ENCODE data around the gene BRD4.

BRD4 gene

GRCh38 chr19:15358918-15359317 is 26.6 kb upstream of the BRD4 start:
- no peaks in the 10 kb centered on the region for H3K27me3 ChIP-seq (ENCODE audit: control insufficient read depth, low read length)
- peaks cover 64% of the 10 kb centered on the region for H3K36me3 ChIP-seq (ENCODE audit: control insufficient read depth, low read length)
- no peak overlapping the region for H3K4me2 ChIP-seq (ENCODE audit: low read length)
- H3K79me2 ChIP-seq (ENCODE audit: control insufficient read depth, low read length): no peaks in the 10 kb centered on the region
- H4K20me1 ChIP-seq (ENCODE audit: control insufficient read depth, insufficient read depth, low read depth, low read length): no peaks in the 10 kb centered on the region
- H3K4me1 ChIP-seq (ENCODE audit: control insufficient read depth, low read length): no peaks in the 10 kb centered on the region
- no peak overlapping the region for H3K27ac ChIP-seq (ENCODE audit: low read depth, low read length)
- TF ChIP-seq, protein P1, sequence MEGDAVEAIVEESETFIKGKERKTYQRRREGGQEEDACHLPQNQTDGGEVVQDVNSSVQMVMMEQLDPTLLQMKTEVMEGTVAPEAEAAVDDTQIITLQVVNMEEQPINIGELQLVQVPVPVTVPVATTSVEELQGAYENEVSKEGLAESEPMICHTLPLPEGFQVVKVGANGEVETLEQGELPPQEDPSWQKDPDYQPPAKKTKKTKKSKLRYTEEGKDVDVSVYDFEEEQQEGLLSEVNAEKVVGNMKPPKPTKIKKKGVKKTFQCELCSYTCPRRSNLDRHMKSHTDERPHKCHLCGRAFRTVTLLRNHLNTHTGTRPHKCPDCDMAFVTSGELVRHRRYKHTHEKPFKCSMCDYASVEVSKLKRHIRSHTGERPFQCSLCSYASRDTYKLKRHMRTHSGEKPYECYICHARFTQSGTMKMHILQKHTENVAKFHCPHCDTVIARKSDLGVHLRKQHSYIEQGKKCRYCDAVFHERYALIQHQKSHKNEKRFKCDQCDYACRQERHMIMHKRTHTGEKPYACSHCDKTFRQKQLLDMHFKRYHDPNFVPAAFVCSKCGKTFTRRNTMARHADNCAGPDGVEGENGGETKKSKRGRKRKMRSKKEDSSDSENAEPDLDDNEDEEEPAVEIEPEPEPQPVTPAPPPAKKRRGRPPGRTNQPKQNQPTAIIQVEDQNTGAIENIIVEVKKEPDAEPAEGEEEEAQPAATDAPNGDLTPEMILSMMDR (IDR thresholded peaks at IDR 0.05; ENCODE audit: low read depth, low read length, poor library complexity, severe bottlenecking): no peak
- TF ChIP-seq EZH2phosphoT487 (IDR thresholded peaks at IDR 0.05; ENCODE audit: borderline replicate concordance, low read length): no peak
- peaks cover 8% of the 10 kb centered on the region; the same call in 1 of the 2 replicates for H3F3A ChIP-seq (ENCODE audit: control insufficient read depth, insufficient read depth)
- H3K9me3 ChIP-seq (ENCODE audit: control insufficient read depth, insufficient read depth, low read length): no peaks in the 10 kb centered on the region
- no peaks in the 10 kb centered on the region for H3K9me2 ChIP-seq (replicated peaks; ENCODE audit: control insufficient read depth, low read length)
- H3K4me3 ChIP-seq (ENCODE audit: low read length): no peak overlapping the region

DNA sequence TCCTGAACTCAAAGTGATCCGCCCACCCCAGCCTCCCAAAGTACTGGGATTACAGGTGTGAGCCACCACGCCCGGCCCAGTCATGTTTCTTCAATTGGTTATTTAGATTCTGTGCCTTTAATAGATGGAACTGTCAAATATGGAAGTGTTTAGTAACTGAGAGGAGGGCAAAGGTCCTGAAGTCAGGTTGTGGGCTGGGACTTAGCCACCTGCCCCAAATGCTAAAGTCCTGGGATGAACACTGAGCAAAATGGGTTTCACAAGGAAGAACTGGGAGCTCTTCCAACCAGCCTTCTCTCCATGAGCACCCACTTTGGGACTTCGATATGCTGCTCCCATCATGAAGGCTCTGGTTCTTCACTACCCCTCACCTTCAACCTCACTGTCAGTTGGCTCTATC is 25.6 kb upstream of the BRD4 start:
- H3K4me3 ChIP-seq (ENCODE audit: low read length): no peak overlapping the region
- H3K36me3 ChIP-seq (ENCODE audit: control insufficient read depth, low read length): peaks cover 69% of the 10 kb centered on the region
- no peak overlapping the region for H3K27ac ChIP-seq (ENCODE audit: low read depth, low read length)
- H3K4me1 ChIP-seq (ENCODE audit: control insufficient read depth, low read length): no peaks in the 10 kb centered on the region
- no peak overlapping the region for H3K4me2 ChIP-seq (ENCODE audit: low read length)
- no peaks in the 10 kb centered on the region for H4K20me1 ChIP-seq (ENCODE audit: control insufficient read depth, insufficient read depth, low read depth, low read length)
- H3F3A ChIP-seq (ENCODE audit: control insufficient read depth, insufficient read depth): peaks cover 13% of the 10 kb centered on the region; the same call in 1 of the 2 replicates
- no peaks in the 10 kb centered on the region for H3K9me2 ChIP-seq (replicated peaks; ENCODE audit: control insufficient read depth, low read length)
- no peaks in the 10 kb centered on the region for H3K79me2 ChIP-seq (ENCODE audit: control insufficient read depth, low read length)
- no peaks in the 10 kb centered on the region for H3K9me3 ChIP-seq (ENCODE audit: control insufficient read depth, insufficient read depth, low read length)
- no peaks in the 10 kb centered on the region for H3K27me3 ChIP-seq (ENCODE audit: control insufficient read depth, low read length)
- TF ChIP-seq EZH2phosphoT487 (IDR thresholded peaks at IDR 0.05; ENCODE audit: borderline replicate concordance, low read length): no peak
- TF ChIP-seq, protein P1 (IDR thresholded peaks at IDR 0.05; ENCODE audit: low read depth, low read length, poor library complexity, severe bottlenecking): no peak

DNA sequence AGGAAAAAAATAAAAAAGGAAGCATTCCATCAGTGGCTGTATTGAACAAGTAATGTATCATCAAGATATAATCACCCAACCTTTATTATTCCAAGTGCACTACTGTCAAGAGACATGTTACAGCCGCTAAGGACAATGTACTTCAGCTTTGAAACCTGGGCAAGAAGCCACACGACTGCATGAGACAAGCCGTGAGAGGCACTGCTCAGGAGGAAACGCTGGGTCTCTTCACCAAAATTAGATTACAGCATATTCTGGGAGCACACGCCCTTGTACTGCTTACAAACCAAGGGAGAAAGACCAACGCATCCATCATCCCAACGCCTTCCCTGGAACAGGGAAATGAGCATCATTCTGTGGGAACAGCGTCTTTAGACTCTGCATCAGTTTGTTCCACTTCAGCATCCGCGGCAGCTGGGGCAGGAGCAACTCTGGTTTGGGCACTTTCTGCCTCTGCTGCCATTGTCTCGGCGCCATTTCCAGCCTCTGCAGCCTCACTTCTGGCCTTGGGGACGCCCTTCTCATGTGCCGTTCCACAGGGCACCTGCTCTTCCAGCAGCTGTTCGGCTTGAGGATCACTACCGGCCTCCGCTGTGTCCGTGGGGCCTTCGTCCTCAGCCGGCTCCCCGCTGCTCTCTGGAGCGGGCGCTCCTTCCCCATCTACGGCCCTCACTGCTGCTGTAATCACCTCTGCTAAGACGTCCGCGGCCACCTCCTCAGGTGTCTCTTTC is 22.4 kb upstream of the BRD4 start:
- Histone ChIP-seq H3K36me3 (ENCODE audit: control insufficient read depth, low read length) (peaks cover 48% of the 10 kb centered on the region), H3K4me2 (ENCODE audit: low read length) (no peak overlapping the region), H3K9me3 (ENCODE audit: control insufficient read depth, insufficient read depth, low read length) (no peaks in the 10 kb centered on the region), H3F3A (ENCODE audit: control insufficient read depth, insufficient read depth) (peaks cover 13% of the 10 kb centered on the region; the same call in 1 of the 2 replicates), H3K9me2 (replicated peaks; ENCODE audit: control insufficient read depth, low read length) (no peaks in the 10 kb centered on the region), H4K20me1 (ENCODE audit: control insufficient read depth, insufficient read depth, low read depth, low read length) (no peaks in the 10 kb centered on the region), H3K4me3 (ENCODE audit: low read length) (no peak overlapping the region), H3K4me1 (ENCODE audit: control insufficient read depth, low read length) (no peaks in the 10 kb centered on the region), H3K79me2 (ENCODE audit: control insufficient read depth, low read length) (no peaks in the 10 kb centered on the region), H3K27me3 (ENCODE audit: control insufficient read depth, low read length) (no peaks in the 10 kb centered on the region), H3K27ac (ENCODE audit: low read depth, low read length) (no peak overlapping the region)
- TF ChIP-seq, protein P1 (IDR thresholded peaks at IDR 0.05; ENCODE audit: low read depth, low read length, poor library complexity, severe bottlenecking): no peak
- TF ChIP-seq EZH2phosphoT487 (IDR thresholded peaks at IDR 0.05; ENCODE audit: borderline replicate concordance, low read length): no peak

Data from DOHH2 (cell line).